Measurements from ENCODE around the gene TCF4. TPM values are rescaled to one million over a fixed set of nuclear protein-coding genes. Genes with fewer than 3 reads are reported as not detected.
A peak's percentile ranks its signal among the peaks of the same experiment; 100 is the strongest.

TCF4 gene
- polyA plus RNA-seq, 1 of the 3 experiments (the other 2 are of a cell fraction): 39.1 TPM

DNA sequence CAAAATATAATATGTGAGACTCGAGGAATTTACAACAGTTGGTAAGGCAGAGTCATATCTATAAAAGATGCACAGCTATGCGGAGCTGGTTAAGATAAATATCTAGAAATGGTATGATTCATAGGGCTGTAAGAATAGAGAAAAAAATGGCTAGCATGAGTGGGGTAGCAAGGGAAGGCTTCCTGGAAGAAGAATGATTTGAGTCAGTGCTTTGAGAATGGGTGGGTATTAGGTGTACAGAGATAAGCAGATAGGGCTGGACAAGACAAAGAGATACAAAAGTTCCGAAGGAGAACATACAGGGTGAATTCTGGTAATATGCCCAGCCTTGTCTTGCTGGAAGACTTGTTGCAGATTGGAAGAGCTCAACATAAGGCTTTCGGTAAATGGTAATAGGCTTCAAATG is 337.2 kb downstream of the TCF4 start:
- H3K9me2 ChIP-seq: no peaks in the 10 kb centered on the region
- no peaks in the 10 kb centered on the region for H3K27me3 ChIP-seq (ENCODE audit: insufficient read depth)
- WGBS (ENCODE audit: low lambda C conversion rate): 8% methylated on average over 4 of the region's 4 CpGs
- peaks cover 32 to 45% of the 10 kb centered on the region in 2 experiments for H3K4me1 ChIP-seq (ENCODE audit: control insufficient read depth in 1 of 2, insufficient read depth in 2 of 2, low read depth in 1 of 2, low read length in 1 of 2)
- TF ChIP-seq CTCF (IDR thresholded peaks at IDR 0.05): no peak
- no peak for TF ChIP-seq USF1 (IDR thresholded peaks at IDR 0.05; ENCODE audit: borderline replicate concordance, low read depth)
- peak; percentile 93 for TF ChIP-seq JUND (IDR thresholded peaks at IDR 0.05)
- TF ChIP-seq ELF1 (IDR thresholded peaks at IDR 0.05): peak; percentile 21; the same call in 1 of the 2 replicates
- TF ChIP-seq ZBTB33 (IDR thresholded peaks at IDR 0.05; ENCODE audit: borderline replicate concordance, low read depth): 0 out of 2 replicates have a peak, but pooled peaks have one; percentile 43
- no peak; the same call in 1 of the 2 replicates for TF ChIP-seq MAX (IDR thresholded peaks at IDR 0.05; ENCODE audit: low read depth)
- TF ChIP-seq EP300 (IDR thresholded peaks at IDR 0.05; ENCODE audit: borderline replicate concordance in 1 of 2, low read depth in 1 of 2, low read length in 1 of 2): peak in 1 of 2 experiments; percentile 96; a peak in 2 of 4 replicates
- TF ChIP-seq SIN3A (IDR thresholded peaks at IDR 0.05; ENCODE audit: borderline replicate concordance, low read depth, low read length): no peak
- TF ChIP-seq TAF1 (IDR thresholded peaks at IDR 0.05; ENCODE audit: borderline replicate concordance, low read depth, low read length): no peak; the same call in 1 of the 2 replicates
- peak; percentile 63; the same call in 1 of the 2 replicates for TF ChIP-seq YY1 (IDR thresholded peaks at IDR 0.05; ENCODE audit: low read depth)
- no peak for TF ChIP-seq NRF1 (IDR thresholded peaks at IDR 0.05; ENCODE audit: low read depth, low read length)
- TF ChIP-seq TCF12 (IDR thresholded peaks at IDR 0.05): peak; percentile 94
- TF ChIP-seq FOSL2 (IDR thresholded peaks at IDR 0.05; ENCODE audit: borderline replicate concordance, low read depth): peak; percentile 95
- TF ChIP-seq POLR2AphosphoS5 (IDR thresholded peaks at IDR 0.05; ENCODE audit: low read depth, low read length): peak; percentile 59; the same call in 1 of the 2 replicates
- TF ChIP-seq, protein P1, sequence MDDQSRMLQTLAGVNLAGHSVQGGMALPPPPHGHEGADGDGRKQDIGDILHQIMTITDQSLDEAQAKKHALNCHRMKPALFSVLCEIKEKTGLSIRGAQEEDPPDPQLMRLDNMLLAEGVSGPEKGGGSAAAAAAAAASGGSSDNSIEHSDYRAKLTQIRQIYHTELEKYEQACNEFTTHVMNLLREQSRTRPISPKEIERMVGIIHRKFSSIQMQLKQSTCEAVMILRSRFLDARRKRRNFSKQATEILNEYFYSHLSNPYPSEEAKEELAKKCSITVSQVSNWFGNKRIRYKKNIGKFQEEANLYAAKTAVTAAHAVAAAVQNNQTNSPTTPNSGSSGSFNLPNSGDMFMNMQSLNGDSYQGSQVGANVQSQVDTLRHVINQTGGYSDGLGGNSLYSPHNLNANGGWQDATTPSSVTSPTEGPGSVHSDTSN (IDR thresholded peaks at IDR 0.05): peak; percentile 86
- no peak for TF ChIP-seq EZH2phosphoT487 (IDR thresholded peaks at IDR 0.05; ENCODE audit: borderline replicate concordance, low read depth)
- no peak for TF ChIP-seq MXI1 (IDR thresholded peaks at IDR 0.05; ENCODE audit: low read depth, low read length)
- peak; percentile 67 for TF ChIP-seq NFIC (IDR thresholded peaks at IDR 0.05; ENCODE audit: borderline replicate concordance)
- TF ChIP-seq MEF2A (IDR thresholded peaks at IDR 0.05; ENCODE audit: borderline replicate concordance, low read depth): peak; percentile 67; the same call in 1 of the 2 replicates
- TF ChIP-seq GATA2 (CRISPR knock-in tag; IDR thresholded peaks at IDR 0.05): no peak
- peak; percentile 73; the same call in 1 of the 2 replicates for TF ChIP-seq RXRA (IDR thresholded peaks at IDR 0.05; ENCODE audit: borderline replicate concordance, low read depth)
- 0 out of 2 replicates have a peak, but pooled peaks have one; percentile 69 for TF ChIP-seq FOXM1 (IDR thresholded peaks at IDR 0.05; ENCODE audit: low read depth)
- peak; percentile 80; the same call in 1 of the 2 replicates for TF ChIP-seq TEAD4 (IDR thresholded peaks at IDR 0.05; ENCODE audit: borderline replicate concordance, insufficient read depth)
- H3K27ac ChIP-seq (ENCODE audit: low read depth in 2 of 2, low read length in 1 of 2): peak overlapping the region; percentile 87 to 90
- DNase-seq: no peak
- H3K79me2 ChIP-seq (ENCODE audit: insufficient read depth): peaks cover 33% of the 10 kb centered on the region; the same call in 1 of the 2 replicates
- H3K9ac ChIP-seq: peak overlapping the region; percentile 32; the same call in 1 of the 2 replicates
- H2AFZ ChIP-seq (ENCODE audit: low read depth): no peak overlapping the region
- H4K20me1 ChIP-seq (ENCODE audit: insufficient read depth): no peaks in the 10 kb centered on the region
- no peak overlapping the region for H3K4me3 ChIP-seq (ENCODE audit: low read depth in 2 of 2, low read length in 1 of 2)
- H3K9me3 ChIP-seq: no peaks in the 10 kb centered on the region
- ChIA-PET CTCF (interaction anchor here (2.3 kb wide), 1 partner anchor 16 kb away, joined by 11 read pairs; no protein-coding TSS in a partner anchor), POLR2A (no interaction called here)
- peaks cover 51% of the 10 kb centered on the region for H3F3A ChIP-seq (replicated peaks; ENCODE audit: insufficient read depth)
- H3K36me3 ChIP-seq (replicated peaks in 1 of 2; ENCODE audit: control insufficient read depth in 1 of 2, insufficient read depth in 2 of 2, low read length in 1 of 2): peaks cover 38 to 89% of the 10 kb centered on the region in 2 experiments
- peak overlapping the region; percentile 66 for H3K4me2 ChIP-seq
